Measurements from ENCODE around the gene SMR3B.

Gene SMR3B

GRCh38 chr4:70382691-70383181 lies at the start of gene SMR3B:
Gene SMR3B, plus strand, starts transcription at chr4:70383131. Its CDS starts 1,380 bp downstream, at chr4:70384511.
- no peak for DNase-seq (ENCODE audit: low spot score)

GRCh38 chr4:70334681-70335080 lies 48.2 kb upstream of the SMR3B start, which contains the start of gene CABS1:
Gene CABS1, plus strand, starts transcription at chr4:70334981. Its CDS starts 59 bp downstream, at chr4:70335040.
- no peak for DNase-seq (ENCODE audit: low spot score)

- DNase-seq (ENCODE audit: low spot score): no peak
These were observed 46.9 kb upstream of the SMR3B start for GRCh38 chr4:70336043-70336442.

GRCh38 chr4:70337886-70338420 lies 45.0 kb upstream of the SMR3B start:
- DNase-seq (ENCODE audit: low spot score): no peak

- DNase-seq (ENCODE audit: low spot score): no peak
These were observed 26.7 kb upstream of the SMR3B start for GRCh38 chr4:70356185-70356584.

- no peak for DNase-seq (ENCODE audit: low spot score)
These were observed 23.7 kb upstream of the SMR3B start for GRCh38 chr4:70359115-70359661.

- no peak for DNase-seq (ENCODE audit: low spot score)
These were observed 22.5 kb upstream of the SMR3B start, which contains the start of gene SMR3A for GRCh38 chr4:70360460-70360859. Gene SMR3A, plus strand, starts transcription at chr4:70360760. Its CDS starts 1,356 bp downstream, at chr4:70362116.

- DNase-seq (ENCODE audit: low spot score): no peak
These were observed 18.9 kb upstream of the SMR3B start for GRCh38 chr4:70364002-70364401.

- DNase-seq (ENCODE audit: low spot score): no peak
These were observed 17.5 kb upstream of the SMR3B start for GRCh38 chr4:70365479-70365878.

- no peak for DNase-seq (ENCODE audit: low spot score)
These were observed 15.1 kb upstream of the SMR3B start for GRCh38 chr4:70367813-70368212.

GRCh38 chr4:70371987-70372386 lies 10.9 kb upstream of the SMR3B start:
- no peak for DNase-seq (ENCODE audit: low spot score)

- no peak for DNase-seq (ENCODE audit: low spot score)
These were observed 10.2 kb upstream of the SMR3B start for GRCh38 chr4:70372760-70373159.

GRCh38 chr4:70380578-70380977 lies 2.4 kb upstream of the SMR3B start:
- DNase-seq (ENCODE audit: low spot score): no peak

- DNase-seq (ENCODE audit: low spot score): no peak
These were observed 9.3 kb downstream of the SMR3B start for GRCh38 chr4:70392057-70392776.

GRCh38 chr4:70397580-70397979 lies 14.6 kb downstream of the SMR3B start, which contains the start of gene OPRPN:
Gene OPRPN, plus strand, starts transcription at chr4:70397940. Its CDS starts 1,346 bp downstream, at chr4:70399286.
- no peak for DNase-seq (ENCODE audit: low spot score)

- DNase-seq (ENCODE audit: low spot score): no peak
These were observed 16.4 kb downstream of the SMR3B start for GRCh38 chr4:70399319-70399718.

- no peak for DNase-seq (ENCODE audit: low spot score)
These were observed 19.8 kb downstream of the SMR3B start for GRCh38 chr4:70402762-70403161.

GRCh38 chr4:70405765-70406164 lies 22.8 kb downstream of the SMR3B start:
- DNase-seq (ENCODE audit: low spot score): no peak

- DNase-seq (ENCODE audit: low spot score): no peak
These were observed 42.4 kb downstream of the SMR3B start for GRCh38 chr4:70425306-70425705.

- no peak for DNase-seq (ENCODE audit: low spot score)
These were observed 43.9 kb downstream of the SMR3B start for GRCh38 chr4:70426789-70427188.

GRCh38 chr4:70437197-70437596 lies 54.3 kb downstream of the SMR3B start:
- no peak for DNase-seq (ENCODE audit: low spot score)

Data from D341Med (cell line).